Fibroblast of lung (primary cell): ENCODE measurements around the gene DRC3. TPM values are rescaled to one million over a fixed set of nuclear protein-coding genes. Genes with fewer than 3 reads are reported as not detected.

Experiments used
- DNase-seq, 2 donors: peaks; one replicate each; pipeline versions ENCODE4 v3.0.0 to v3.0.0-alpha.2; 2010; ENCODE audit warnings: low read depth in 2 of 2
- H2AFZ ChIP-seq: 2 replicates; pipeline ENCODE4 v1.5.1; 2012; ENCODE audit warnings: low read length, control low read depth, inconsistent platforms
- H3K27ac ChIP-seq: 2 replicates; pipeline ENCODE4 v1.5.1; 2011; ENCODE audit warnings: low read length, control low read depth; ENCODE audit not compliant: insufficient read depth
- H3K27me3 ChIP-seq: 2 replicates; pipeline ENCODE4 v1.5.1; 2011; ENCODE audit warnings: mild to moderate bottlenecking, low read length; ENCODE audit not compliant: control insufficient read depth, insufficient read depth
- H3K36me3 ChIP-seq: 2 replicates; pipeline ENCODE4 v1.5.1; 2011; ENCODE audit warnings: low read length; ENCODE audit not compliant: control insufficient read depth, insufficient read depth
- H3K4me1 ChIP-seq: 2 replicates; pipeline ENCODE4 v1.5.1; 2011; ENCODE audit warnings: low read length; ENCODE audit not compliant: control insufficient read depth, insufficient read depth; ENCODE audit errors: extremely low read depth
- H3K4me2 ChIP-seq: 2 replicates; pipeline ENCODE4 v1.5.1; 2011; ENCODE audit warnings: low read length, control low read depth; ENCODE audit not compliant: insufficient read depth; ENCODE audit errors: extremely low read depth
- H3K4me3 ChIP-seq, 4 experiments: fragments of 200-600 bp in 1 of 4; sonication (generic) in 1 of 4; replicated peaks in 1 of 4; 2 replicates each; pipeline ENCODE4 v1.5.1; 2011 to 2016; ENCODE audit warnings: low read length in 4 of 4, low read depth in 3 of 4, mild to moderate bottlenecking in 3 of 4, control low read depth in 2 of 4, inconsistent platforms in 1 of 4, mixed read lengths in 1 of 4; ENCODE audit not compliant: insufficient read depth in 1 of 4; ENCODE audit errors: control extremely low read depth in 1 of 4
- H3K79me2 ChIP-seq: 2 replicates; pipeline ENCODE4 v1.5.1; 2012; ENCODE audit warnings: mild to moderate bottlenecking, low read length, inconsistent platforms; ENCODE audit not compliant: control insufficient read depth, insufficient read depth
- H3K9ac ChIP-seq: 2 replicates; pipeline ENCODE4 v1.5.1; 2011; ENCODE audit warnings: mild to moderate bottlenecking, low read length, control low read depth; ENCODE audit not compliant: insufficient read depth
- H3K9me3 ChIP-seq: 2 replicates; pipeline ENCODE4 v1.5.1; 2012; ENCODE audit warnings: low read depth, low read length; ENCODE audit not compliant: control insufficient read depth, insufficient read depth
- H4K20me1 ChIP-seq: 2 replicates; pipeline ENCODE4 v1.5.1; 2011; ENCODE audit warnings: low read length; ENCODE audit not compliant: control insufficient read depth, insufficient read depth; ENCODE audit errors: extremely low read depth
- EZH2 ChIP-seq: IDR thresholded peaks from 2 replicates; pipeline ENCODE4 v1.5.1; 2012; ENCODE audit warnings: low read length, control low read depth, mild to moderate bottlenecking; ENCODE audit errors: missing control alignments
- polyA plus RNA-seq, 2 donors: library from polyadenylated mRNA; depleted of rRNA in 1 of 2; stranded (reverse) in 1 of 2; unstranded in 1 of 2; fragments of >200 nt; gene quantifications; 2 replicates each; pipeline ENCODE4 v1.2.1, GENCODE V29; 2011 to 2012; ENCODE audit warnings: missing spikeins in 1 of 2
- total RNA-seq: library from RNA; depleted of rRNA; stranded (reverse); fragments of >200 nt; gene quantifications from 2 replicates; pipeline ENCODE4 v1.2.1, GENCODE V29; 2014
- TF ChIP-seq, protein P1 (sequence below), 2 donors: IDR thresholded peaks in 1 of 2; conservative IDR thresholded peaks in 1 of 2; 1 replicate in 1 of 2; 2 replicates in 1 of 2; pipeline ENCODE4 v1.5.1; 2011 to 2012; ENCODE audit warnings: low read length in 2 of 2, control low read depth in 1 of 2, inconsistent platforms in 1 of 2, low read depth in 1 of 2, mild to moderate bottlenecking in 1 of 2

The DRC3 gene
- total and polyA plus RNA-seq, 2 donors (not counting 1 experiment from before 2014, with no cell fraction given): 0.33 to 0.37 TPM

DNA sequence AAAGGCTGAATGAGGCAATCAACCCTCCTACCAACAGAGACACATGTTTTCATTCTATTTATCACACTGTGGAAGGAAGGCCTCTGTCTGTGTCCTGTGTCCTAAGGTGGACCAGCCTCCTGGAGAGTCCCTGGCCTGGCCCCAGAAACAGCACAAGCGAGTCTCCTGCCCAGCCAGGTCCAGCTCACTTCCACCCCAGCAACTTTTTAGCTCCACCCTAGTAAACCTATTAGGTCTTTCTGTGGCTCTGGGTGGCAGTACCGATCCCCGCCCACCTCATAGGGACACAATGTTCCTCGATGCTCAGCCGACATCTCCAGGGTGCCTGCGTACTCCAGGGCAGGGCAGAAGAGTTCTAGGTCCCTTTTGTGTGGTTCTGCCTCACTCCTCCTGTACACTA lies 10.7 kb downstream of the DRC3 start:
- no peak for DNase-seq

DNA sequence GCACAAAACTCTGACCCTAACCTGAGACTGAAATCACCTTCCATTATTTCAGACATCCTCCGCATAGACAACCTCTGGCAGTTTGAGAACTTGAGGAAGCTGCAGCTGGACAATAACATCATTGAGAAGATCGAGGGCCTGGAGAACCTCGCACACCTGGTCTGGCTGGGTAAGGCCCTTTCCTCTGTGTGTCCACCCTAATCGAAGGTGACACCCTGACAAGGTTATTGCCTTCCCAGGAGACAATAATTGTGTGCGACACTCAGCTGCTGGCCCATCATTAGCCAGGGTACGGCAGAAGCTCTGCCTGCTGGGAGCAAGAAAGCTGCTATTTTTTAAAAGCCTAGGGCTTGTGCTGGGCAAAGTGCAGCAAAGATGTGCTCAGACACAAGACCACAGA lies 11.1 kb downstream of the DRC3 start:
- Histone ChIP-seq H3K27me3 (no peaks in the 10 kb centered on the region), H2AFZ (no peak overlapping the region), H3K4me2 (no peak overlapping the region), H3K27ac (no peak overlapping the region), H4K20me1 (no peaks in the 10 kb centered on the region), H3K79me2 (no peaks in the 10 kb centered on the region), H3K36me3 (no peaks in the 10 kb centered on the region), H3K4me1 (no peaks in the 10 kb centered on the region), H3K4me3 (no peak overlapping the region), H3K9me3 (no peaks in the 10 kb centered on the region), H3K9ac (no peak overlapping the region)
- DNase-seq: no peak
- no peak for TF ChIP-seq EZH2
- TF ChIP-seq, protein P1, sequence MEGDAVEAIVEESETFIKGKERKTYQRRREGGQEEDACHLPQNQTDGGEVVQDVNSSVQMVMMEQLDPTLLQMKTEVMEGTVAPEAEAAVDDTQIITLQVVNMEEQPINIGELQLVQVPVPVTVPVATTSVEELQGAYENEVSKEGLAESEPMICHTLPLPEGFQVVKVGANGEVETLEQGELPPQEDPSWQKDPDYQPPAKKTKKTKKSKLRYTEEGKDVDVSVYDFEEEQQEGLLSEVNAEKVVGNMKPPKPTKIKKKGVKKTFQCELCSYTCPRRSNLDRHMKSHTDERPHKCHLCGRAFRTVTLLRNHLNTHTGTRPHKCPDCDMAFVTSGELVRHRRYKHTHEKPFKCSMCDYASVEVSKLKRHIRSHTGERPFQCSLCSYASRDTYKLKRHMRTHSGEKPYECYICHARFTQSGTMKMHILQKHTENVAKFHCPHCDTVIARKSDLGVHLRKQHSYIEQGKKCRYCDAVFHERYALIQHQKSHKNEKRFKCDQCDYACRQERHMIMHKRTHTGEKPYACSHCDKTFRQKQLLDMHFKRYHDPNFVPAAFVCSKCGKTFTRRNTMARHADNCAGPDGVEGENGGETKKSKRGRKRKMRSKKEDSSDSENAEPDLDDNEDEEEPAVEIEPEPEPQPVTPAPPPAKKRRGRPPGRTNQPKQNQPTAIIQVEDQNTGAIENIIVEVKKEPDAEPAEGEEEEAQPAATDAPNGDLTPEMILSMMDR (conservative IDR thresholded peaks at IDR 0.05 in 1 of 2, IDR thresholded peaks at IDR 0.05 in 1 of 2; ENCODE audit: low read depth in 1 of 2, low read length in 2 of 2): no peak

More for the DNA sequence above, 10.7 kb downstream of the DRC3 start:
- Histone ChIP-seq H3K27me3 (no peaks in the 10 kb centered on the region), H3K9me3 (no peaks in the 10 kb centered on the region), H4K20me1 (no peaks in the 10 kb centered on the region), H3K4me2 (no peak overlapping the region), H3K36me3 (no peaks in the 10 kb centered on the region), H3K4me3 (no peak overlapping the region), H3K9ac (no peak overlapping the region), H3K27ac (no peak overlapping the region), H3K79me2 (no peaks in the 10 kb centered on the region), H3K4me1 (no peaks in the 10 kb centered on the region), H2AFZ (no peak overlapping the region)
- TF ChIP-seq, protein P1 (conservative IDR thresholded peaks at IDR 0.05 in 1 of 2, IDR thresholded peaks at IDR 0.05 in 1 of 2; ENCODE audit: low read depth in 1 of 2, low read length in 2 of 2): no peak
- no peak for TF ChIP-seq EZH2

DNA sequence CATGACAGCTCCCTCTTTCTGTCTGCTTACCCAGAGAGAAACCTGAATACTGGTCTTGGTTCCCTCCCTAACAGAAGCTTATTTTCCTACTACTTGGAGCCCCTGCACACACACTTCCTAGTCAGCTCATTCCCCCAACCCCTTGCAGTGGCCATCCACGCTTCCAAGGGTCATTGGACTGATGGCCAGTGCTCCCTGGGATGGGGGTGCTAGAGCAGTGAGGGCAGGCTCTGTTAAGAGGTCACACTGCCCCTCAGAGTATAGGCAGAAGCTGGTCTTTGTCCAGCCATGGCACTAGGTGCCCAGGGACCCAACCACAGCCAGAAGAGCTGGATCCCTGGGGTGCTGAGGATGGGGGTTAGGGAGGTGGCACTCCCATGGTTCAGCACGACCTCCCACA lies 12.5 kb downstream of the DRC3 start:
- Histone ChIP-seq H3K27ac (no peak overlapping the region), H3K9ac (no peak overlapping the region), H3K4me2 (no peak overlapping the region), H4K20me1 (no peaks in the 10 kb centered on the region), H2AFZ (no peak overlapping the region), H3K79me2 (no peaks in the 10 kb centered on the region), H3K4me1 (peaks cover under 1% of the 10 kb centered on the region), H3K4me3 (no peak overlapping the region), H3K9me3 (no peaks in the 10 kb centered on the region), H3K36me3 (no peaks in the 10 kb centered on the region), H3K27me3 (no peaks in the 10 kb centered on the region)
- no peak for TF ChIP-seq EZH2
- TF ChIP-seq, protein P1 (conservative IDR thresholded peaks at IDR 0.05 in 1 of 2, IDR thresholded peaks at IDR 0.05 in 1 of 2; ENCODE audit: low read depth in 1 of 2, low read length in 2 of 2): no peak
- no peak for DNase-seq
